DMS153 treated with DMSO at 0.1 percent for 48 hours (cell line): ENCODE data around the gene EI24.
"Not testable (repeated sequence)": the region's sequence is repeated elsewhere in the genome, so short reads cannot be mapped to it uniquely, and the experiment has no call there.

ENCODE experiments used
- DNase-seq: peaks from one replicate; lab custom pipeline; 2025; ENCODE audit not compliant: unreplicated experiment; lab: John Stamatoyannopoulos, UW

Gene EI24

DNA sequence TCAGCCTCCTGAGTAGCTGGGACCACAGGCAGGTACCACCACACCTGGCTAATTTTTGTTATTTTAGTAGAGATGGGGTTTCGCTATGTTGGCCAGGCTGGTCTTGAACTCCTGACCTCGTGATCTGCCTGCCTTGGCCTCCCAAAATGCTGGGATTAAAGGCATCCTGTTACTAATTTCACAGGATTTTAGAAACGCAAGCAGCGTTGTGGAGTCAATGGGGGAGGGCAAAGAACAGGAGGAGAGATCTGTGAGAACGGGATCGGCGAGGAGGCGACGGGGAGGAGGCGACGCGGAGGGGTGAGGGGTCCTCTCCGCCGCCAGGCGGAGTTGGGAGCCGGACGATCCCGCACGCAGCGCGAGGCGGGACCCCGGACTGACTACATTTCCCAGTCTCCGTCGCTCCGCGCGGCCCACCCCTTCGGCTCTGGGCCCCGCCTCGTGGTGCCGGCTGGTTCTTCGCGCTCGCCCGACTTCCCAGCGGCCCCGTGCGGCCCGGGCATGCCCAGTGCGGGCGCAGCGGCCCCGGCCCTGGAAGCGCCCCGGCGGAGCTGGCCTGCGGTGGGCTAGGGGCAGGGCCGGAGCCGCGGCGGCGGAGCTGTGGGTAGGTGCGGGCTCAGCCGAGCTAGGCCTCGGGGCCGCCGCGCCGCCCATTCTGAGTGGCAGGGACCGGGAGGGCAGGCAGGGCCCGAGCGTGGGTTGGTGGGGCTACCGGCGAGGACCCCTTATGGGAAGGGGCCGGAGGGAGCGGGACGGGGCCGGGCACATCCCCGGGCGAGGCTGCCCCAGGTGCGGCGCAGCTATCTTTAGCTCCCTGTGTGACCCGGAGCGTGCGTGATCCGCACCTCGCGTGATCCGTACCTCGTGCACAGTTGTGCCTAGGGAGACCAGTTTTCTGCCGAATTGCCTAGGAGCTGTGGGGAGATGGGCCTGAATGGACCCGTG is at the start of gene EI24:
TSS of gene EI24 (plus strand) at position 508 of the 945 bp plus-strand sequence. CDS start 3,051 bp downstream, outside the sequence.
- DNase-seq, result peak; percentile 58

DNA sequence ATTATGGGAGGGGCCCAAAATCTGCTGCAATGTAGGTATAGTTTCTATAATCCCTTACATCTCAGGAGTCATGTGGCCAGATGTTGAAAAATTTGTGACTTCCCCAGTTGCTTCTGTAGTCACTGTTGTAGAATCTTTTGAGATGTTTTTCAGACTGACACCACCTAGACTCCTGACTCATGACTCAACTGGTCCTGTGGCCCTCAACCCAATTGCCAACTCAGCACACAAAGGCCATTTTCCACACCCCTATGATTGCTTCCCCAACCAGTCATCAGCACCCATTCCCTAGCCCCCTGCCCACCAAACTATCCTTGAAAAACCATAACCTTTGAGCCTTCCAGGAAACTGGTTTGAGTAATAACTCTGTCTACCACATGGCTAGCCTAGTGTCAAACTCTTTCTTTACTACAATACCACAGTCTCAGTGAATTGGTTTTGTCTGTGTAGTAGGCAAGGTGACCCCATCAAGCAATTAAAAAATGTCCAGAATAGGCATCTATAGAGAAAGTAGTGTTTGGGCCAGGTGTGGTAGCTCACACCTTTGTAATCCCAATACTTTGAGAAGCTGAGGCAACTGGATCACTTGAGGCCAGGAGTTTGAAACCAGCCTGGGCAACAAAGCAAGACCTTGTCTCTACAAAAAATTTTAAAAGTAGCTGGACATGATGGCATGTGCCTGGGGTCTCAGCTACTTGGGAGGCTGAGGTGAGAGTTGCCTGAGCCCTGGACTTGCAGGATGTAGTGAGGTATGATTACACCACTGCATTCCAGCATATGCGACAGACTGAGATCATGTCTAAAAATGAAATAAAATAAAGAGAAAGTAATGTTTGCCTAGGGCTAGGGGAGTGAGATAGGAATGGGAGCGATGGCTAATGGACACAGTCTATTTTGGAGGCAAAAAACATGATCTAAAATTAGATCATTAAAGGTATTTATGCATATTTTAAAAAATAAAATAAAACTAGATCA is 49.1 kb upstream of the EI24 start:
- DNase-seq, result no peak

DNA sequence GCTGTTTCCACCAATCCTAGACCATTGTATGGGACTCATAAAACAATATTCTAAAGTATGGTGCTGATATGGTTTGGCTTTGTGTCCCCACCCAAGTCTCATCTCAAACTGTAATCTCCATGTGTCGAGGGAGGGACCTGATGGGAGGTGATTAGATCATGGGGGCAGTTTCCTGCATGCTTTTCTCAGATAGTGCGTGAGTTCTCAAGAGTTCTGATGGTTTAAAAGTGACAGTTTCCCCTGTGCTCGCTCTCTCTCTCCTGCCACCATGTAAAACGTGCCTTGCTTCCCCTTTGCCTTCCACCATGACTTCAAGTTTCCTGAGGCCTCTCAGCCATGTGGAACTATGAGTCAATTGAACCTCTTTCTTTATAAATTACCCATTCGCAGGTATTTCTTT is 44.0 kb upstream of the EI24 start:
- no peak for DNase-seq

DNA sequence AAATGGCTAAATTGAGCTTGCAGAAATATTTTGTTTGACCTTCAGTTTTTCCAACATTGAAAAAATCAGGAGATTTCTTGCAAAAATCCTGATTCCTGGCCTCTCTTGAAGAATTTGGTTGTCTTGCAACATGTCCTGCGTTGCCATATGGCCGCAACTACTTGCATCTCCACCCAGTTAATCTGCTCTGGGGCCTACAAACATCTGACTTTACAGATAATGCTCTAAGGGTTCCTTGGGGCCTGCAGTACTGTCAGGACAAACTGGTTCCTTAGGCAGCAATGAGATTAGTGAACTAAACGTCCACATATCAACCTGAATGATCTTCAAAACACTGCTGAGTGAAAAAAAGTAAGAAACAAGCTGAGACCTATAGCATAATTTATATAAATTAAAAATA is 36.6 kb upstream of the EI24 start:
- no peak for DNase-seq

DNA sequence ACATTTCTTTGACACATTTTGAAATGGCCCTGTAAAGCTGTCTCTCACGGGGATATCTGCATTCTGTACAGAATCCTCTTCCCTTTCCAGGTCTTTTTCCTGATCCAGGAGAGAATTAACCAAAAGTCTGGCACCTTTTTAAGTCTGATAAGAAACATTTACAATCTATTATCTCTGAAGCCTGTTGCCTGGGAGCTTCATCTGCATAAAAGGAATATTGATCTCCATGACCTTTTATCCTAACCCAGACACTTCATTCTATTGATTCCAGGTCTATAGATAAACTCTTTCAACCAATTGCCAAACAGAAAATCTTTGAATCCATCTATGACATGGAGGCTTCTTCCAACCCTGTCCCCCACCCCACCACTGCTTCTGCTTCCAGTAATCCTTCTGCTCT is 33.7 kb upstream of the EI24 start:
- no peak for DNase-seq

DNA sequence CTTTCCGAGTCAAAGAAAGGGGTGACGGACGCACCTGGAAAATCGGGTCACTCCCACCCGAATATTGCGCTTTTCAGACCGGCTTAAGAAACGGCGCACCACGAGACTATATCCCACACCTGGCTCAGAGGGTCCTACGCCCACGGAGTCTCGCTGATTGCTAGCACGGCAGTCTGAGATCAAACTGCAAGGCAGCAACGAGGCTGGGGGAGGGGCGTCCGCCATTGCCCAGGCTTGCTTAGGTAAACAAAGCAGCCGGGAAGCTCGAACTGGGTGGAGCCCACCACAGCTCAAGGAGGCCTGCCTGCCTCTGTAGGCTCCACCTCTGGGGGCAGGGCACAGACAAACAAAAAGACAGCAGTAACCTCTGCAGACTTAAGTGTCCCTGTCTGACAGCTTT is 32.4 kb upstream of the EI24 start:
- DNase-seq, result not testable (repeated sequence)

DNA sequence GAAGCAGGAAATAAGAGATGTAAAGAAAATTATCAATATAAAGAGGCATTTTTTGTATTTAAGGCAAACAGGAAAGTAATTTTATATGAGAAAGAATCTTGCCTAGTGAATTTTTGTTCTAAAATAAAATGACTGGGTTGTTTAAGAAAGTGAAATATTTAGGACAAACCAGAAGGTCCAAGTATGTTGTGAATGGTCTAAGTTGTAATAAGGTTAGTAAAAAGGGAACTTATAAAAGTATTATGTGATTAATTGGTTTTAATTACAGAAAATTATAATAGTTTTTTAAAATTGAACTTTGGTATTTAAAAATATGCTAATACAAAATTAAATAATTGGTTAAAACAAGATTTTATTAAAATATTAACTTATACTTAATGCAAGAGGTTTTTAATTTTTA is 26.6 kb upstream of the EI24 start:
- DNase-seq, result no peak

DNA sequence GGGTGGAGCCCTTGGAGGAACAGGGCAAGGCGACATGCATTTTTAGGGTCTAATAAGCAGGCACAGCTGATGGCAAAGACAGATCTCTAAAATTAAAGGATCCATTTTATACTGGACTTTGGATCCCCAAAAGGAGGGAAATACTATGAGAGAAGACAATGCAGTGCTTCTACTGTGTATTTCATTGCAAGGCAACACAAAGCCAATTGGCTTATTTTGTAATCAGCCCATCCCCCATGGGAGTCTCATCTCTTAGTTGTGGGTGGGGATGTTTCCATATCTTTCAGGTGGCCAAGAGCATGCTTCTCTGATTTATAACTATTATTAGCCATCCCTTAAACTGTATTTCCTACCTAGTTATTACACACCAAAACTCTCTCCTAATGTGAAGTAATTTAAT is 18.5 kb upstream of the EI24 start:
- DNase-seq, result no peak

DNA sequence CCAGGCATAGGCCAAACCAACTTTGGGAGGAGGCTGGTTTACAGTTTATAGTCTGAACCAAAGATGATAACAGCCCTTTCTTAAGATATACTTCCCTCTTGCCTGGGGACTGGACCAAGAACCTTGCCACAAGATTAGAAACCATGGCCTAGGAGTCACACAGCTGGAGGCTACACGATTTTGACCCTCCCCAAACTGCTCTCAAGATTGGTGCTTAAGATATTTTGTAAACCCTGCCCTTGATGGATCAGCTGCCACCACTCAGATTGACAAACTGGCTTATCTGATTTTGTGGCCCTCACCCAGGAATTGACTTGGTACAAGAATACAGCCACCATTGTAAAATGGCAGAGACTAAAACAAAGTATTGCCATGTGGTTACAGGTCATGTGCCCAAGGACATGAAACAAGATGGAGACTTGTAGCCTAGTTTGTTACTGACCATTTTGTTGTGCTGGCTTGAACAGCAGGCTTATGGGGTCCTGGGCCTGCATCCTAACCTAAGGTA is 17.4 kb upstream of the EI24 start:
- DNase-seq, result no peak

DNA sequence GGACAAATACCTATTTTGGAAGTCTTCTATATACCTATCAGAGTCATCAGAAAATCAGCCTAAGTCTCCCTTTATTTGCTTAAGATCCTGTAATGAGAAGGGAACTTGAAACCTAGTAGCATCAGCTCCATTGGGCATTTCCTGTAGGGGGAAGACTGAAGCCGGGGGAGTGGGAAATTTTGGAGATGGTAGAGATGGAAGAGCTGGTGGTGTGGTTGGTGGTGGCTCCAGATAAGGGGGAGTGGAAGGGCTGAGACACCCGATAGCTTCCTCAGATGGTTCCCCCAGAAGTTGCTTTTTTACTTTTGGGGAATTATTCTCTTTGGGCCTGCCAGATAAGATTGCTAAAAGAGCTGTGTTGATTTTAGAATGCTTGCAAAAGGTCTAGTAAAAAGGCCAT is 16.4 kb upstream of the EI24 start:
- no peak for DNase-seq

DNA sequence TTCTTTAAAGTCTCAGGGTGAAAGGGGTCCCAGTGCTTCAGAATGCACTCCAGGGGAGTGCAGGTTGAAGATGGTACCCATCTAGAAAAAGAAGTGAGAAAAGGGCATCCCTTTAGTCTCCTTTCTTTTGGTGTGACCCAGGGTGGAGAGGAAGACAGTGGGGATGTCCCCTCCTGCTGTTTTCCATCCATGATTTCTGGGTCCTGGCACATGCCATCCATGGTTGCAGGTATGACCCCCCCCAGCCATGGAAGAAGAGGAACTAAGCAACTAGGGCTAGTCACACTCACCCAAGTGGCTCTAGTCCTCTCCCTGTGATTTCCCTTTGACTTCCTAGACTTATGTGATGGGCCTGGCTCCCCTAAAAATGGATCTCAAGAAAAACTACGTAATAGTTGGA is 15.9 kb upstream of the EI24 start:
- no peak for DNase-seq

DNA sequence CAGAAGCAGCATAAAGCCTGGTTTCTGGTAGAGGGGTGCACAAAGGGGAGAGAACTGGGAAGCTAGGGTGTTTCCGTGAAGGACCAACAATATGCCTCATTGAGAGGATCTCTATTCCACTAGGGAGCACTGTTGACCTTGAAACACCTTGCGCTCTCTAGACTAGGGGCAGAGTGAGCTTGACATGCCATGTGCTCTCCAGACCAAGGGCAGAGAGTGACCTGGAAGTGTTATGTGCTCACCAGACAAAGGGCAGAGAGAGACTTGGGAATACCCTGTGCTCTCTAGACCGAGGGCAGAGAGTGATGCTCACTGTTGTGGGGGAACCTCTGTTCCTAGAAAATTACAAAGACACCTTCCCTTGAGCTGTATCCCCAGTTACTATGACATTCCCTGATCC is 15.2 kb upstream of the EI24 start:
- DNase-seq, result no peak

DNA sequence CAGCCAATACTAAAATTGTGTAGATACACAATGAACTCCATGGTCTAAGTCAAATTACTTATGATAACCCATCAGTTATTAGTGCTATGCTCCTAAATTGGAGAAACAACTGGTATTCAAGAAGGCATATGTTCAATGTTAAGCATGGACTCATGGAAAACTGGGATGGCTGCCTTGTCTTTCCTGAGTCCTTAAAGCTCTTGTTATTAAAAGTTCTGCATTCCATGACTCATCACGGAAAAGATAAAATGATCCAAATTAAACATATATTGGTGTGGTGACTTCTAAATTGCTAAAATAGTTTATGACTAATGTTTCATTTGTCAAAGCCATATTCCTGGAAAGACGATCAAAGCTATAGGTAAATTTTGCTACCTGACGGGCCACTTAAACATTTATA is 9.4 kb upstream of the EI24 start:
- DNase-seq, result no peak

DNA sequence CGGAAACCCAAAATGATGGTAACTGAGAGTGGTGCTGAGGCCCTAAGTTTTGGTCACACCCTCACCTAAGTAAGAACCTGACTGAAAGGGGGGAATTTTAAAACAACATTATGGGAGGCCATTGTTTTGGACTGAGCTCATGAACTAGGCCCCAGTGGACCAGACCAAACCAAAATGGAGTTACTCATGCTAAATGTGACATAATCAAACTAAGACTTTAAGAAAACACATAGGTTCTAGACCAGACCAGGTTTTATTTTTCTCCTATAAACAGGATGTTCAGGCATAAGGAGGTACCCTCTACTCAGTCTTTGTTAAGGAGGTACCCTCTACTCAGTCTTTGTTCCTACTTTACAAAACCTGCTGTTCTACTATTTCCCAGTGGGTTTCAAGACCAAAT is 7.4 kb upstream of the EI24 start:
- no peak for DNase-seq

DNA sequence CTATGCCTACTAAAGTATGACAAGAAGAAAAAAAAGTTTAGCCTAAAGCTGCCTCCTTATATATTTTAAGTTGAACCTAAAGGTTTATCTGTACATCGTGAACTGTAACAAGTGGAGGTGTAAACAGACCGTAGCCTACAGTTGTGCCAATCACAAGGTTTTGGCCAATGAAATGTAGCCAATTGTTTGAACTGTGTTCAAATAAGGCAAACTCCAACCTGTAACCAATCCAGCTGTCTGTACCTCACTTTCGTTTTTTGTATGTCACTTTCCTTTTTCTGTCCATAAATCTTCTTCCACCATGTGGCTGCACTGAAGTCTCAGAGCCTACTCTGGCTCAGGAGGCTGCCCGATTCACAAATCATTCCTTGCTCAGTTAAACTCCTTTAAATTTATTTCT is 6.8 kb upstream of the EI24 start:
- no peak for DNase-seq

DNA sequence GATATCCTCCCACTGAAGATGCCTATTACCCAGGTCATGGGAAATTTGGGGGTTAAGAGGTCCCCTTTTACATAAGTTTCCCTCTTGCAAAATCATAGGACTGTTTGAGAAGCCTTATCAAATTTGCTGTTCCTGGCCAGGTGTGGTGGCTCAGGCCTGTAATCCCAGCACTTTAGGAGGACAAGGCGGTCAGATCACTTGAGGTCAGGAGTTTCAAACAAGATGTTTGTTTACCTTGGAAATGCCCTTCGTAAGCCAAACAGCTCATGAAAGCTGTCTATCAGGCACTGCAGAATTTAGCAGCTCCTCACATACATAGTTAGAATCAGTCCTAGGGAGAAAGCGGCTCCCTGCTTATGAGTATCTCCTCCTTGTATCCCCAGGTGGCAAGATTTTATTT is 4.9 kb upstream of the EI24 start:
- DNase-seq, result no peak

DNA sequence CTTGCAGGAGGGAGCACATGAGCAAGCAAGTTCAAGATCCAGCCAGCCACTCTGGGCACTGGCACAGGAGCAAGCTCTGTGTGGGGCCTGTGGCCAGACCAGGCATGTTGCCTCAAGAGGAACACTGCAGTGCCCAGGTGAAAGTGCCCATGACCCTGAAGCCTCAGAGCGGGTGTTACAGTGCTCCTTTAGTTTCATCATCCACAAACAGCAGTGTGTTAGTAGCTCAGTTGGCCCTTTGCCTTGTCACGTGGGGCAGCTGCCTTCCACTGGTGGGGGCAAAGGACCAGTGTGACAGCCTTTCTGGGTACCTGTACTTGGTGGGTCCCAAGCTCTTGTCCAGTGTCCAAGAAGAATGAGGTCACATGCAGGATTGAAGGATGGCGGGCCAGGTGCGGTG is 3.0 kb upstream of the EI24 start:
- no peak for DNase-seq

DNA sequence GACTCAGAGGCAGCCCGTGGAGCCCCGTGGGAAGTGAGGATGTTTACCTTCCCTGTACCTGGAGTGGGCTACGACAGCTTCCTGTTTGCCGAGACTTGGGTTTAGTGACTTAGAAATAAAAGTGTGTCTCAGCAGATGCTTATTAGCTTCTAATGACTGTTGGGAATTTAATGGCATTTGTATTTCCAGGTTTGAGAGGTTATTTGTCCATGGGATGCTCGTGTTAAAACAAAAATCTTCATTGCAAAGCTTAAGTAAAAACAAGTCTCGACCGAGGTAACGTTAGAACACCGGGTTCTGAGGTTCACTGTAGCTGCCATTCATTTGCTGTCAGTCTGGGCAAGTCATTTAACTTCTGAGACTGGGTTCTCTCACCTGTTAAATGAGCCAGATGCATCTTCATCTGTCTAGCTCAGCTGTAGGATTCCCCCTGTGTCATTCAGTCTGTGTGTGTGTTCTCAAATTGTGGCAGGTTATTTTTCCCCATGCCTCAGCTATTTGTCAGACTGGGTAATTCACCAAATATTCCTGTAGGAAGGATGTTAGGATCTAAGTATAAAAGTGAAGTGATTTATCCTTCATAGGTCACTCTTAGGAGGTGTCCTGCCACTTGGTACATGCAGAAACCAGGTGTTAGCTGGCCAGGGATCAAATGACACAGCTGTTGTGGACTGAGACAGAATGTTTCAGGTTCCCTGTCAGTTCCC is 791 bp downstream of the EI24 start:
- DNase-seq, result no peak

DNA sequence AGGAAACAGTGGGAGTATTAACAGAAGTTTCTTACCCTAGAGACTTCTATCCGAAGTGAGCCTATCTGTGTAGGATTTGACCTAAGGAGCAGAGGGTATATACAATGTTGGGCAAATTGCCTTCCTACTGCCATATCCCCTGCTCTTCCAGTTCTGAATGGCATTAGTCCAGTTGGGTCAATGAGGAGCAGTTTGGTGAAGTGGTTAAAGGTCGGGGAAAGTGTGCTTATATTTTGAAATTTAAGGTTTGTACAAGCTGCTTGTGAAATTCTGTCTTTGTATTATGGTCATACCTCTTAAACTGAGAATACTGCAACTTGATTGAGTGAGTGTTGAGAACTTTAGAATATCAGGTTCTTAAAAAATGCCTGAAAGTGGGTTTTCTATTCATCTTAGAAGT is 1.7 kb downstream of the EI24 start:
- DNase-seq, result no peak

DNA sequence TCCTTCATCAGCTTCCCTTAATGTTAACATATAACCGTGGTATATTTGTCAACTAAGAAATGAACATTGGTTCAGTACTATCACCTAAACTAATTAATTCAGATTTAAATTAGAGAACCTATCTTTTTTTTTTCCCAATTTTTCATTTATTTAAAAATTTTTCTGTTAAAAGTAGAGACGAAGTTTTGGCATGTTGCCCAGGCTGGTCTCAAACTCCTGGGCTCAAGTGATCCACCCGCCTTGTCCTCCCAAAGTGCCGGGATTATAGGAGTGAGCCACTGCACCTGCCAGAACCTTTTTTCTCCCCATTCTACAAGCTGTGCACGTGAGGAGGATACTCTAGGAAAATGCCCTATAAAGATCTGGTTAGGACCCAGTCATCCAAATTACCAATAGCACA is 3.6 kb downstream of the EI24 start:
- no peak for DNase-seq

DNA sequence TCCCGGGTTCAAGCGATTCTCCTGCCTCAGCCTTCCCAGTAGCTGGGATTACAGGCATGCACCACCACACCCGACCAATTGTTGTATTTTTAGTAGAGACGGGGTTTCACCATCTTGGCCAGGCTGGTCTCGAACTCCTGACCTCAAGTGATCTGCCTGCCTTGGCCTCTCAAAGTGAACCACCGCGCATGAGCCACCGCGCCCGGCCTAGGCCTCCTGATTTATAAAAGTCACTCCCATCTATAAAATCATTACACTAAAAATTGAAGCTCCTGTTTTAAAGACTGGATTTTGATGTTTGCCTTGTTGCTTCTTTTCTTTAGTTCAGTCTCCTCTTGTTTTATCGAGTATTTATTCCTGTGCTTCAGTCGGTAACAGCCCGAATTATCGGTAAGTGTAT is 7.9 kb downstream of the EI24 start:
- DNase-seq, result not testable (repeated sequence)
